ENCODE results near the gene SYNE1. TPM values are rescaled to one million over a fixed set of nuclear protein-coding genes. Genes with fewer than 3 reads are reported as not detected.

SYNE1 gene
- total and polyA plus RNA-seq, 4 donors = 10.2 to 105 (median 24.5) TPM

DNA sequence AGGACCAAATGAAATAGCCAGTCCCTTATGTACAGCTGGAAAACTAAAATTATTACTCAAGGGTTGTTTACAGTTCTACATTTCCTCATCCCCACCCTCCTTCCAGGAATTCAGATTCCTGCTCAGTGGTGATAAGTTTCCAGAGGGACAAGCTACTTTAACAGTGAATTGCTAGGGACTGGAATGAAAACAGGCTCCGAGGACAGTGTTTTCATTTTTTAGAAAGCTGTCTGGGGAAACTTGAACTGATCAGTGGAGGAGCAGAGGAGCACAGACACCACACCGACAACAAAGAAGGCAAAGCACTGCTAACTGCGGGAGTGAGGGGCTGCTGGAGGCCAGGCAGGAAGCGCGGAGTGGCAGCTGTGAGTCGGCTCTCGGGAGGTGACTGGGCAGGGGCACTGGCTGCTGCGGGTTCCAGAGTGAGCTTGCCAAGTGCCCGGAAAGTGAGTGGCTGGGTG, 507.4 kb downstream of the SYNE1 start:
- H3K9me3 ChIP-seq (ENCODE audit: control insufficient read depth in 4 of 4, low read length in 3 of 4) = no peaks in the 10 kb centered on the region
- H3K4me1 ChIP-seq (ENCODE audit: control insufficient read depth in 4 of 4, insufficient read depth in 4 of 4, low read length in 3 of 4) = peaks cover 0 to 7% (median 3%) of the 10 kb centered on the region in 4 donors
- H3K36me3 ChIP-seq (ENCODE audit: control insufficient read depth in 4 of 4, insufficient read depth in 3 of 4, low read depth in 1 of 4, low read length in 3 of 4) = peaks cover 9 to 60% (median 49%) of the 10 kb centered on the region in 4 donors
- H3K27ac ChIP-seq (ENCODE audit: low read depth in 1 of 2, low read length in 2 of 2) = peak overlapping the region; percentile 58 to 64
- TF ChIP-seq NR2F2 (IDR thresholded peaks at IDR 0.05) = peak; percentile 50
- TF ChIP-seq GABPA (IDR thresholded peaks at IDR 0.05 in 1 of 2, conservative IDR thresholded peaks at IDR 0.05 in 1 of 2) = no peak
- no peak for TF ChIP-seq TAF1 (conservative IDR thresholded peaks at IDR 0.05)
- TF ChIP-seq, protein P1, sequence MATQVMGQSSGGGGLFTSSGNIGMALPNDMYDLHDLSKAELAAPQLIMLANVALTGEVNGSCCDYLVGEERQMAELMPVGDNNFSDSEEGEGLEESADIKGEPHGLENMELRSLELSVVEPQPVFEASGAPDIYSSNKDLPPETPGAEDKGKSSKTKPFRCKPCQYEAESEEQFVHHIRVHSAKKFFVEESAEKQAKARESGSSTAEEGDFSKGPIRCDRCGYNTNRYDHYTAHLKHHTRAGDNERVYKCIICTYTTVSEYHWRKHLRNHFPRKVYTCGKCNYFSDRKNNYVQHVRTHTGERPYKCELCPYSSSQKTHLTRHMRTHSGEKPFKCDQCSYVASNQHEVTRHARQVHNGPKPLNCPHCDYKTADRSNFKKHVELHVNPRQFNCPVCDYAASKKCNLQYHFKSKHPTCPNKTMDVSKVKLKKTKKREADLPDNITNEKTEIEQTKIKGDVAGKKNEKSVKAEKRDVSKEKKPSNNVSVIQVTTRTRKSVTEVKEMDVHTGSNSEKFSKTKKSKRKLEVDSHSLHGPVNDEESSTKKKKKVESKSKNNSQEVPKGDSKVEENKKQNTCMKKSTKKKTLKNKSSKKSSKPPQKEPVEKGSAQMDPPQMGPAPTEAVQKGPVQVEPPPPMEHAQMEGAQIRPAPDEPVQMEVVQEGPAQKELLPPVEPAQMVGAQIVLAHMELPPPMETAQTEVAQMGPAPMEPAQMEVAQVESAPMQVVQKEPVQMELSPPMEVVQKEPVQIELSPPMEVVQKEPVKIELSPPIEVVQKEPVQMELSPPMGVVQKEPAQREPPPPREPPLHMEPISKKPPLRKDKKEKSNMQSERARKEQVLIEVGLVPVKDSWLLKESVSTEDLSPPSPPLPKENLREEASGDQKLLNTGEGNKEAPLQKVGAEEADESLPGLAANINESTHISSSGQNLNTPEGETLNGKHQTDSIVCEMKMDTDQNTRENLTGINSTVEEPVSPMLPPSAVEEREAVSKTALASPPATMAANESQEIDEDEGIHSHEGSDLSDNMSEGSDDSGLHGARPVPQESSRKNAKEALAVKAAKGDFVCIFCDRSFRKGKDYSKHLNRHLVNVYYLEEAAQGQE (IDR thresholded peaks at IDR 0.05) = no peak
- TF ChIP-seq RAD21 (IDR thresholded peaks at IDR 0.05) = peak; percentile 30 to 36
- WGBS = 69% methylated on average over 9 of the region's 9 CpGs
- H3K9ac ChIP-seq (ENCODE audit: low read depth in 1 of 2, low read length in 2 of 2) = no peak overlapping the region
- no peak for DNase-seq (ENCODE audit: low spot score)
- H3K4me3 ChIP-seq (ENCODE audit: low read depth in 1 of 3, low read length in 3 of 3) = no peak overlapping the region
- no peaks in the 10 kb centered on the region for H3K27me3 ChIP-seq (ENCODE audit: control insufficient read depth in 4 of 4, insufficient read depth in 4 of 4, low read length in 3 of 4)

- H3K4me3 ChIP-seq (ENCODE audit: low read depth in 1 of 3, low read length in 3 of 3) = no peak overlapping the region
- 94% methylated on average over 8 of the region's 8 CpGs for WGBS
- TF ChIP-seq HNF4A (conservative IDR thresholded peaks at IDR 0.05) = no peak
- TF ChIP-seq EGR1 (IDR thresholded peaks at IDR 0.05; ENCODE audit: low read depth in 2 of 2) = no peak
- TF ChIP-seq NR2F2 (IDR thresholded peaks at IDR 0.05) = no peak
- TF ChIP-seq HNF4G (IDR thresholded peaks at IDR 0.05) = no peak
- TF ChIP-seq ZBTB33 (IDR thresholded peaks at IDR 0.05) = no peak
- TF ChIP-seq RAD21 (IDR thresholded peaks at IDR 0.05) = no peak
- TF ChIP-seq YY1 (IDR thresholded peaks at IDR 0.05) = no peak
- no peak for TF ChIP-seq SP1 (IDR thresholded peaks at IDR 0.05)
- no peak for TF ChIP-seq GABPA (IDR thresholded peaks at IDR 0.05 in 1 of 2, conservative IDR thresholded peaks at IDR 0.05 in 1 of 2)
- TF ChIP-seq, protein P1 (IDR thresholded peaks at IDR 0.05) = no peak
- TF ChIP-seq MAX (IDR thresholded peaks at IDR 0.05) = no peak
- no peak for TF ChIP-seq JUND (IDR thresholded peaks at IDR 0.05)
- no peak for TF ChIP-seq FOXA2 (IDR thresholded peaks at IDR 0.05)
- no peak for TF ChIP-seq RXRA (IDR thresholded peaks at IDR 0.05)
- TF ChIP-seq, protein P2, sequence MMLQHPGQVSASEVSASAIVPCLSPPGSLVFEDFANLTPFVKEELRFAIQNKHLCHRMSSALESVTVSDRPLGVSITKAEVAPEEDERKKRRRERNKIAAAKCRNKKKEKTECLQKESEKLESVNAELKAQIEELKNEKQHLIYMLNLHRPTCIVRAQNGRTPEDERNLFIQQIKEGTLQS (IDR thresholded peaks at IDR 0.05) = no peak
- no peak for TF ChIP-seq FOXA1 (IDR thresholded peaks at IDR 0.05)
- no peak for TF ChIP-seq TAF1 (conservative IDR thresholded peaks at IDR 0.05)
- TF ChIP-seq, protein P3, sequence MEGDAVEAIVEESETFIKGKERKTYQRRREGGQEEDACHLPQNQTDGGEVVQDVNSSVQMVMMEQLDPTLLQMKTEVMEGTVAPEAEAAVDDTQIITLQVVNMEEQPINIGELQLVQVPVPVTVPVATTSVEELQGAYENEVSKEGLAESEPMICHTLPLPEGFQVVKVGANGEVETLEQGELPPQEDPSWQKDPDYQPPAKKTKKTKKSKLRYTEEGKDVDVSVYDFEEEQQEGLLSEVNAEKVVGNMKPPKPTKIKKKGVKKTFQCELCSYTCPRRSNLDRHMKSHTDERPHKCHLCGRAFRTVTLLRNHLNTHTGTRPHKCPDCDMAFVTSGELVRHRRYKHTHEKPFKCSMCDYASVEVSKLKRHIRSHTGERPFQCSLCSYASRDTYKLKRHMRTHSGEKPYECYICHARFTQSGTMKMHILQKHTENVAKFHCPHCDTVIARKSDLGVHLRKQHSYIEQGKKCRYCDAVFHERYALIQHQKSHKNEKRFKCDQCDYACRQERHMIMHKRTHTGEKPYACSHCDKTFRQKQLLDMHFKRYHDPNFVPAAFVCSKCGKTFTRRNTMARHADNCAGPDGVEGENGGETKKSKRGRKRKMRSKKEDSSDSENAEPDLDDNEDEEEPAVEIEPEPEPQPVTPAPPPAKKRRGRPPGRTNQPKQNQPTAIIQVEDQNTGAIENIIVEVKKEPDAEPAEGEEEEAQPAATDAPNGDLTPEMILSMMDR (IDR thresholded peaks at IDR 0.05; ENCODE audit: low read depth, low read length, missing input control) = no peak
- H3K9me3 ChIP-seq (ENCODE audit: control insufficient read depth in 4 of 4, low read length in 3 of 4) = no peaks in the 10 kb centered on the region
- no peak for DNase-seq (ENCODE audit: low spot score)
- no peaks in the 10 kb centered on the region for H3K27me3 ChIP-seq (ENCODE audit: control insufficient read depth in 4 of 4, insufficient read depth in 4 of 4, low read length in 3 of 4)
- H3K36me3 ChIP-seq (ENCODE audit: control insufficient read depth in 4 of 4, insufficient read depth in 3 of 4, low read depth in 1 of 4, low read length in 3 of 4) = peaks cover 6 to 50% (median 34%) of the 10 kb centered on the region in 4 donors
- H3K27ac ChIP-seq (ENCODE audit: low read depth in 1 of 2, low read length in 2 of 2) = no peak overlapping the region
- peaks cover 0 to 7% (median 3%) of the 10 kb centered on the region in 4 donors for H3K4me1 ChIP-seq (ENCODE audit: control insufficient read depth in 4 of 4, insufficient read depth in 4 of 4, low read length in 3 of 4)
- no peak overlapping the region for H3K9ac ChIP-seq (ENCODE audit: low read depth in 1 of 2, low read length in 2 of 2)
Measured at GRCh38 chr6:152127432-152128165, 509.6 kb downstream of the SYNE1 start.
